NOMO-1 treated with DMSO at 0.1 percent for 48 hours (cell line): ENCODE data around the gene DNM3.
"Not testable (repeated sequence)": the region's sequence is repeated elsewhere in the genome, so short reads cannot be mapped to it uniquely, and the experiment has no call there.

Experiments used
- DNase-seq: peaks from one replicate; lab custom pipeline; 2025; ENCODE audit not compliant: unreplicated experiment; lab: John Stamatoyannopoulos, UW

Gene DNM3

DNA sequence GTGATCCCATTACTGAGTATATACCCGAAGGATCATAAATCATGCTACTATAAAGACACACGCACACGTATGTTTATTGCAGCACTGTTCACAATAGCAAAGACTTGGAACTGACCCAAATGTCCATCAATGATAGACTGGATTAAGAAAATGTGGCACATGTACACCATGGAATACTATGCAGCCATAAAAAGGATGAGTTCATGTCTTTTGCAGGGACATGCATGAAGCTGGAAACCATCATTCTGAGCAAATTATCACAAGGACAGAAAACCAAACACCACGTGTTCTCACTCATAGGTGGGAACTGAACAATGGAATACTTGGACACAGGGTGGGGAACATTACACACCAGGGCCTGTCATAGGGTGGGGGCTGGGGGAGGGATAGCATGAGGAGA is 466.2 kb downstream of the DNM3 start:
- not testable (repeated sequence) for DNase-seq

DNA sequence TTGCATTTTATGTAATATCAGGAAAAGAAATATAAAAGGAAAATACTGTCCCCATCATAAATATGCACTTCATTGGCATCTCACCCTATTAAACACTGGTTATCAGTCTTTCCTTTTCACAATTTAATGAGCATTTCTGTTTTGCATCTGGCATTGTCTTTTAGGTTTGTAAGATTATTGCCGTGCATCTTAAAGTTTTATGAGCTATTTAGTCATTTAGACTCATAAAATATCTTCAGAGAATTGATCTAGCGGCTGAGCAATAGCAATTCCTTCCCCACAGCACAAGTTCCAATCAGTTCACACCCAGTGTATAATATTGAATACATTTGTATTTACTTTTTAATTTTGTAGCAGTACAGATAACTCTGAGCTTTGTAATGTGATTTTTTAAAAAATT is 466.8 kb downstream of the DNM3 start:
- DNase-seq: no peak

DNA sequence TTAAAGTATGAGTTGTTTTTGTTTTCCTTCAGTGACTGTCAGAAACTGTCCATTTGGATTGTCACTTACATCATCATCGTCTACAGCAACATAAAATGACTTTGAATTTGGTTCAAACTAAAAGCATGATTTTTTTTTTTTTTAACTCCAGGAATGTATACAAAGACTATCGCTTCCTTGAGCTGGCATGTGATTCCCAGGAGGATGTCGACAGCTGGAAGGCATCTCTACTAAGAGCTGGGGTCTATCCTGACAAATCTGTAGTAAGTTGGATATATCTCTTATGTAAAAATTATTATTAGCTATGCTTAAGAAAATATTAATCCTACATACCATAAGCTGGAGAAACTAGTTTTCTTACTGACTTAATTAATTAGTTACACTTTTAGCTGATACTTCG is 467.3 kb downstream of the DNM3 start:
- no peak for DNase-seq

DNA sequence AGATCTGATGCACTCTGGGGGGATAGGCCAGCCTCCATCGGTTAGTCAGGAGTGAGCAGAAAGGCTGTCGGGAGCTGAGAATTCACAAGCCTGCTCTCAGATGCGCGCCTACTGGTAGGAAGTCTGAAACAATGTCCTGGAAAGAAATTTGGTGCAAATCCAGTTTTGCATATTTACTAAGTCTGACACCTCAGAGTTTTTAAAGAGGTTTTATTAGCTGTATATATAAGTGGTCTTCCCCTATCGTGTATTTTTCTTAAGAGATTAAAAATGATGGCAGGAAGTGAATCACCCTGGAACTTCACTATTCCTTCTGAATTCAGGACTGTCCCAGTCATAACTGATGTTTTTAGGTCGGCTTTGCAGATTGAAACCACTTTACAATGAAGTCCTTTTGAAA is 479.4 kb downstream of the DNM3 start:
- DNase-seq: no peak

DNA sequence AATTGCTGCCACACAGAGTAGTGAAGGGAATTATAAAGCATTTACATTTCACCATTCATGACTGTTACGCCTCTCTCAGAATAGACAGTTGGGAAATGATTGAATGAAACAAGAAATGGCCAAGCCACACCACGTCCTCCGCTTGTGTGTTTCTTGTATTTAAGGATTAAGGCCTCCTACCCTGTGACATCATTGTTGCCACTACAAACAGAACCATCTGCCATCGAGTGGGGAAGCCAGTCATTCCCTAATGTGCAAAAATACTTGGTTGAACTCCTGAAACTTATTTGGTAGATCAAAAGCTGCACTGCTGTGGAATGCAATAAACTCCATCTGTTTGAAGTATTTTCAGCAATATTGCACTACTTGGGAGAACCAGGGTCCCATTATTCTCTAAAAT is 480.2 kb downstream of the DNM3 start:
- DNase-seq: no peak

DNA sequence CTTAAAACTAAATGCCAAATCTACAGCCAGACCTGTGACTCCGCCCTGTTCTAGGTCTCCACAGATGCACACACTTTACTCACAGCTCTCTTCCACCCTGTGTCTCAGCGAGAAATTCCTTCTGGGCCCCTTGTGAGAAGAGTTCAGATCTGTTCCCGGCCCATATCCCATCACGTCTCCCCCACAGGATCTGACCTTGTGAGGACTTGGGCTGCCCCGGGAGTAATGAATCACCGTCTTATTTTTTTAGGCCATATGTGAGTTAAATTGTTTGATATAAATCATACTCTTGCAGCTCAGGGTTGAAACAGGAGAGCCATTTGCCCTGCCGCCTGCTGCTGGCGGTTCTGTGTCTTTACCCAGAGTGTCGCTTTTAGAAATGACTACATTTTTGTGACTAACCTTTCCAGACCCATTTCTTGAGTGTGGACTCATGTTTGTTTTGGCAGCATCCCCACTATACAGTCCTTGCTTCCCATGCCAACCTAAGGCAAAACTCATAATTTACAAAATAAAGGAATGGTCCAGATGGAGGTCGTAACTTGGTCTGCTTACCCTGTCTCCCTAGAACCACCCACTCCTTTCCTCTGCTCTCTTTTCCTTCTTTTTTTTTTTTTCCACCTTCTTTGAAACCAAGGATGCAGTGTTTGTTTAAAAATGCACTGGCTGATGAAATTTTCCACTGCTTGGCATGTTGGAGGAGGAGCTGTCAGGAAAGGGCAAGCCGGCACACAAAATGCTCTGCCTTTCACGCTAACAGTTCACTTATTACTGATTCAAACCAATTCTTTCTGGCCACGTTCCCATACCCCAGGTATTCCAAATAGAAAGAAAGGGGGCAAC is 481.1 kb downstream of the DNM3 start:
- DNase-seq: no peak

DNA sequence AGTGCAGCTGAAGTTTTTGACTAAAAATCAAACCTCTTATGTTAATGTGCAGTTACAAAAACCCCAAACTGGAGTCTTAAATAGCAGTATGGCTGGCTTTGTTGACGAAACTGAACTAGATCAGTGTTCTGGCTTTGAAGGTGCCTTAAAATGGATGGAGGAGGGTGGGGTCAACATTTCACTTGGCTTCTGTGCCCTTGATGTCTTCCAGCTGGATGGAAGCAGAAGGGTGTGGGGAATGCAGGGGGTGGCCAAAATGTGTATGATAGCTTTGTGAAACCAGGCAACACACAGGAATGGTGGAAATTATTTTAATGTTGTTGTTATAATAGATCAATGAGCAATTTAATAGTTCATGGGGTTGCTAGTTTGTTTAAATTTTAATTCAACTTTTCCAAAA is 482.4 kb downstream of the DNM3 start:
- no peak for DNase-seq

DNA sequence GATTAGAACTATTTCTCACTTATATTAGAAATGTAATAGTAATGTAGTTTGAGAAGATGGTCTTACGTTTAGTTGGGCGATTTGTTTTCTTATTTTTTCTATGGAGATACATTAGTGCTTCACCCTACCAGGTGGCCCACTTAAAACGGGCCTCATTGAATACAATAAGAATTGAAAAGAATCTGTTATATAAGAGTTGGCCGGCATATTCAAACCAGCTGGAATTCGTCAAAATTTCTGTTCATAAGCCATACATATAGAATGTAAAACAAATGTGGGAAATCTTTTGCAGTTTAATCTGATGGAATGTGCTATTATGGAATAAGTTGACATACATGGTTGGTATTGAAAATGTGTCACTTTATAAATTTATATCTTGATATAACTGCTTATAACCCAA is 482.8 kb downstream of the DNM3 start:
- no peak for DNase-seq

DNA sequence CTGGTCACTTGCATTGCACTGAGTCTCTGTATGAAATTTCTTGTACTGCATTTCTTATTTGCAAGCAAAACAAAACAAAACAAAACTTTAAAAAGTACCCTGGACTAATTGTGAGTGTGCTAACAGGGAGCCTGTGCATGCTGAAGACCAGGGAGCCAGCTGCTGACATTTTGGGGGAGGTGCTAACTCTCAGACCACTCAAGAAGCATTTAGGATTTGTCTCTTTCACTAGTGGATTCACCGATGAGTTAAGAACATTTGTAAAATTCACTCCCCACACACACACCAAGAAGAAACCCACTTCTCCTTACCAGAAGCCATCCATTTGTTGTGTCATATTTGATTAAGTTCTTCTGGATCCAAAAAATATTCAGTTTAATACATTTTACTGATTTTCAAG is 483.5 kb downstream of the DNM3 start:
- no peak for DNase-seq

DNA sequence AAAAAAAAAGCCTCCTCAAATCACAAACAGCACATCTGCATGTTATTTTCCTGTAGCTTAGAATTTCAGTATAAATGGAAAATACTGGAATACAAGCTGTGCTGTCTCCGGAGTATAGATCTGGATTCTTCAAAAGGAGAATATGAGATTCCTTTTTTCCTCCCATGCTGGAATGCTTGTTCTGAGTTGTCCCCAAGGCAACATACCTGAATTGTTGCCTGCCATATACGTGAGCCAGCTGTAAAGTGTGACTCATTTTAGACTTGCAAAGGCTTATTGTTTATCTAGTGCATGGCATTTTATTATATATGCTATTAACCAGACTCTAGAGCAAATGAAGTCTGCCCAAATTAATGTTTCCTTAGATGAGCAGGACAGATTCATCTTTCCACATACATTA is 484.2 kb downstream of the DNM3 start:
- DNase-seq: no peak

DNA sequence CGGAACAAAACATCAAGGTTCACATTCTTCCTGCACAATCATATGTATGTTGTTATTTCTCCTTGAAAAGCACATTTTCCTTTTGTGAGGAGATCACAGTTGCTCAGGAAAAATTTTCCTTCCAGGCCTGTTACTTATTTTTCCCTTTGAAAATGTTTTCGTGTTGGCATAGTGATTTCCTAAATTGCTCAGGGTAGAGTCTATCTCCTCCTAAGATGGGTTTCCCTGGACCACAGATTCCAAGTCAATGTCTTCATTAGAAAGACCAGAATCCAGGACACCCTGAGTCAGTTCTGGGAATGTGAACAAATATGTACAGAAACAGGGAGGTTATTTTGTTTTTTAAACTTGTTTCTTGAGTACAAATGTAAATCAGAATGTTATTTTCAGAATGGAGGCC is 484.8 kb downstream of the DNM3 start:
- DNase-seq: no peak

DNA sequence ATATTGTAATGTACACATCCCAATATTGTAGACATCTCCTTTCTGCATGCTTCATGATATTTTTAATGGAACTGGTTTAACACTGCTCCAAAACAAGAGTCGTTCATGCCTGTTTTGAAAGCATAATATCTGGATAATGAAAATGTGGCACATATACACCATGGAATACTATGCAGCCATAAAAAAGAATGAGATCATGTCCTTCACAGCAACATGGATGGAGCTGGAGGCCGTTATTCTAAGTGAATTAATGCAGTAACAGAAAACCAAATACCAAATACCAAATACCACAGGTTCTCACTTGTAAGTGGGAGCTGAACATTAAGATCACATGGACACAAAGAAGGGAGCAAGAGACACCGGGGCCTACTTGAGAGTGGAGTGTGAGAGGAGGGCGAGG is 487.0 kb downstream of the DNM3 start:
- DNase-seq: no peak

DNA sequence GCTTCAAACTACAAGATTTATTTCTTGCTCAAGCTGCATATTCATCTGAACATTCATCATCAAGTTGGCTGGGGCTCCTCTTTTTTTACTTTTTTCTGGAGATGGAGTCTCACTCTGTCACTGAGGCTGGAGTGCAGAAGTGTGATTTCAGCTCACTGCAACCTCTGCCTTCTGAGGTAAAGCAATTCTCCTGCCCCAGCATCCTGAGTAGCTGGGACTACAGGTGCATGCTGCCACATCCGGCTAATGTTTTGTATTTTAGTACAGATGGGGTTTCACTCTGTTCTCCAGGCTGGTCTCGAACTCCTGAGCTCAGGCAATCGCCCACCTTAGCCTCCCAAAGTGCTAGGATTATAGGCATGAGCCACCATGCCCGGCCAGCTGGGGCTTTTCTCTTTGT is 490.9 kb downstream of the DNM3 start:
- no peak for DNase-seq

DNA sequence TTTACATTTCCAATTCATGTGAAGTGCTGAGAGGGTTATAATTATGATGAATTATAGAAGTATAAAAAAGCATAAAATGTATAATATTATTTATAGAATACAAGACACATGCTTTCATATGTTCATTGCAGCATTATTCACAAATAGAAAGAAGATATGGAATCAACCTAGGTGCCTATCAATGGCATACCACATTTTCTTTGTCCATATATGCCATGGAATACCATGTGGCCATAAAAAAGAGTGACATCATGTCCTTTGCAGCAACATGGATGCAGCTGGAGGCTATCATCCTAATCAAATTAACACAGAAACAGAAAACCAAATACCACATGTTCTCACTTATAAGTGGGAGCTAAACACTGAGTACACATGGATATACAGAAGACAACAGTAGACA is 494.1 kb downstream of the DNM3 start:
- no peak for DNase-seq

DNA sequence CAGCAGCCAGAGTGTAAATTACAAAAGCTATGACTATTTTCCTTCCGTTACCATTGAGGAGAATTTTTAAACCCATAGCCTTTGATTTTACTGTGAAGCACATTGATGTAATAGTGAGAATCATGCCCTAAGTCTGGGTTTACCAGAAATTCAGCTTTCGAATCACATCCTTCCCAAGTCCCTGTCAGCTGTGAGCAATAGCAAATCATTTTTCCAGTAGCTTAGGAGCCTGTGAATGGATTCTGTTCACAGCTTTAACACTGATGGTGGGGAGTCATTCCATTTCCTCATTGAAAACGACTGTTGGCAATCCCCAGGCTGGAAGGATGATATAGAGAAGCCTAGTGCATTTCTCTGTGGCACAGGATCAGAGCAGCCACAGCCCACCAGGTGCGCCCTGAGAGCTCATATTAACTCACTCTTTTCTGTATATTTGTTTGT is 497.0 kb downstream of the DNM3 start:
- no peak for DNase-seq

DNA sequence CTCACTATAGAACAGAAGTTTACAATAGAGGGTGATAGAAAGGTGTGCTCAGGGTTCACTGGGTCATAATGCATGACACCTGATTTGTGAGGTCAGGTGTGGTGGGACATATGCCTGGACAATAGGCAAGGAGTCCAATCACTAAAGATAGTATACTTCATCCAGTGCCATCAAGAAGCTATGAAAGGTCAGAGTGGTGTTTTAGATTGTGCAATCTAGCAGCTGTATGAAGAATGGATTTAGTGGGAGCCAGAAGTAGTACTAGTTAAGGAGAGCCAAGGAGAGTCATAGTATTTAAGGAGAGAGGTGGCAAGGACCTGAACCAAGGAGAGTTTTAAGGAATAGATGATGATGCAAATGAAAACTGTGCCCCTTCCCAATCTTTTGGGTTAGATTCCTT is 498.5 kb downstream of the DNM3 start:
- DNase-seq: no peak

DNA sequence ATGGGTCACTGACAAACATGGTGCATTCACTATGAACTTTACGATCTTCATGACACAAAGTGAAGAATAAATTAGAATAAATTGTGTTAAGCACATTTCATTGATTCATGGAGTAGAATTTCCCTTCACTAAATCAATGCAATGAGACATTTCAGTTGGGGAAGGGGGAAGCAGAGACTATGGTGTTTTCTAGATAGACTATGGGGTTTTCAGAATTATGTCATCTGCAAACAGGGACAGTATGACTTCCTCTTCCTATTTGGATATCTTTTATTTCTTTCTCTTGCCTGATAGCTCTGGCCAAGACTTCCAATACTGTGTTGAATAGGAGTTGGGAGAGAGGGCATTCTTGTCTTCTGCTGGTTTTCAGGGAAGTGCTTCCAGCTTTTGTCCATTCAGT is 499.2 kb downstream of the DNM3 start:
- no peak for DNase-seq

DNA sequence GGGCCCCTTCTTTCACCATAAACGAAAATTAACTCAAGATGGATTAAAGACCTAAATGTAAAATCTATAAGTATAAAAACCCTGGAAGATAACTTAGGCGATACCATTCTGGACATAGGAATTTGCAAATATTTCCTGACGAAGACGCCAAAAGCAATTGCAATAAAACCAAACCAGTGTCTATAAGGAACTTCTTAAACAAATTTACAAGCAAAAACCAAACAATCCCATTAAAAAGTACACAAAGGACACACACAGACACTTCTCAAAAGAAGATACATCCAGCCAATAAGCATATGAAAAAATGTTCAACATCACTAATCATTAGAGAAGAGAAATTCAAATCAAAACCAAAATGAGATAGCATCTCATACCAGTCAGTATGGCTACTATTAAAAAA is 500.4 kb downstream of the DNM3 start:
- no peak for DNase-seq

DNA sequence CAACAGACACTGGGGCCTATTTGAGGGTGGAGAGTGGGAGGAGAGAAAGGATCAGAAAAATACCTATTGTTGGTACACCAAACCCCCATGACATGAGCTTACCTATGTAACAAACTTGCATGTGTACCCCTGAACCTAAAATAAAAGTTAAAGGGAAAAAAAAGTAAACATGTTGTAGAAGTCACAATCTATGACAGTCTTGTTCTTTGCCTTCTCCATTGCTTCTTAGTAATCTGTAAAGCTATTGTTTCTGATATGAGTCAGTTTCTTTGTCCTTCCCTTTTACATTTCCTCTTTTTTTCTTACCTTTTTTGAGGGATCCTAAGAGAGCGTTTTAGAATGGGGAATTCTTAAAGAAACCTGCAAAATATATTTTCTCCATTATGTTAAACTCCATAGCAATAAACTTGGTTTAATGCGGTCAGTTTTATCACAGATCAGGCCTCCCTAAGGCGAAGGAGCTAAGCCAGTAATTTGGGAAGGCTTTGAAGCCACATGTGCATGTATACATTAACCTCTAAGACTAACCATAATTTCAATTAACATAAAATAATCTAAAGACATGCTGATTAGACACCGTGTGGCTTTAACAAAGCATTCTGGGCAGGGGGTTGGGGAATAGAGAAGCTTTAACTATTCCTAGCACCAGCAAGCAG is 501.4 kb downstream of the DNM3 start:
- peak; percentile 69 for DNase-seq

DNA sequence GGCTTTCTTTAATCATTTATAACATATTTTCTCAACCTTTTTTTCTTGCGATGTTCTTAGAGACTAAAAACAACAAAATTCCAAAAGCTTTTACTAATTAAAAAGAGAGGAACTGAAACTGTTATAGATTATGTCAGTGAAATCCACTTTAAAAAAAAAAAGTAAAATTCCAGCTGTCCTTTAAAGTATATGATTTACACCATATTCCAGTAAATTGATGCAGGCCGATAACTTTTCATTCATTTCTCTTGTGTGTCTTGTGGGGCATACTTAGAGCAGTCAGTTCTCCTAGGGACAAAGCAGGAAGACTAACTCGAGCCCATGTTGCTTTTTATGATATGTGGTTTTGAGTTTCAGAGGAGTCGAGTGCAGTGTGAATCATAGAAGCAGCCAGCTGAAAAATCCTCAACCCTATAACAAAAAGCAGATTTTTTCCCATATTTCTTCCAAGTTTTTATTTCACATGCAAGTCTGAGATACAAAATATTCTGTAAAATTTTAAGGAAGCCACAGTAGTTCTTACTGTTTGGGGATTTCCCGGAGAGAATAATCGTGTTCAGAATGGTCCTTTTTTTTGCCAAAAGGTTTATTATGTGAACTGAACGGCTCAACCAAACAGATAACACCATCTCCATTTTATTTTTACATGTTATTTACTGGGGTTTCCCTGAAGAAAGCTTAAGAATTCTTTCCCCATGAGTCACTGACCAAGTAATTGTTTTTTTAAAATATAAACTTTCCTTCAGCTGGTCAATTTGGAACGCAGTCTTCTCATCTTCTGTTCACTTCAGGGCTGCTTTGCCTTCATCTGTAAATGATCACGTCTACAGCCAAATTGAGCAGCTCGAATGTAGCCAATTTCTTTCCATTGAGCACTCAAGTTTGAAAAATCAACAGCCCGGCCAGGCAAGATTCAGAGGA is 502.2 kb downstream of the DNM3 start:
- DNase-seq: peak; percentile 35

DNA sequence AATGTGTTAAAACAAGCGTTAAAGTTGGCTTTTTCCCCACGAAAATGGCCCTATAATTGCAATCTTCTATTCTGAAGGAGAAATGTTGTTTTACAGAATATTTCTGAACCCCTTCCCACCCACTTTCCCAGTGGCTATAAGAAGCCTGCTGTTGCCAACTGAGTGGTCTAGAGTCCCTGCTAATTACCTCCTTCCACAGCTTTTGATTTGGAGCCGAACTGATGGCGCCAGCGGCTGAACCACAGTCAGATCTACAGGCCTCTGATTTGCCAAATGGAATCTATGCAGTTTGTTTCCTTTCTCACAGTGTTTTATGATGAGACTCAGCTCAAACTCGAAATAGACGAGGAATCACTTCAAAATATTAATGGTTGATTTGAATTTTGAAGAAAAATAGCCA is 503.1 kb downstream of the DNM3 start:
- DNase-seq: no peak

DNA sequence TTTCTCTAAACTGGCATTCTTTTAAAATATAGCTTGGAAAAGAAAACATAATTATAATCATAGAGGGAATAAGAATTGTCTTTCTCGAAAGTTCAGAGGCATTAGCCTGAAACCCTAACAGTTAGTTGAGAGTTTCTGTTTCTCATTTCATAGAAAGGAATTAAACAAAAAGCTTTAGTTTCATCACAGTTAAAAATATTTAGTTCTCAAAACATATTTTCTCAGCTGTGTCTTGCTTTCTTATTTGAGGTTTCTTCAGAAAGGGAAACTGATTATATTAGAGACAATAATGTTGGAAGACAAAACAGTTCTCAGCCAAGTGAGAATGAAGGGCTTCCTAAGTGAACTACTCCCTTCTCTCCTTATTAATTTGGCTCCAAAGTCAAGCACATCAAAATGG is 503.8 kb downstream of the DNM3 start:
- no peak for DNase-seq
